A673 (cell line): ENCODE results near the gene STEAP3.

Experiments used
- CTCF ChIP-seq: fragments of 300-800, 200-600 bp; sonication (generic); conservative IDR thresholded peaks from 2 replicates; pipeline ENCODE4 v1.5.1; 2017; ENCODE audit warnings: low read depth, mild to moderate bottlenecking, antibody characterized with exemption, low read length, moderate library complexity, mixed read lengths
- EZH2 ChIP-seq: fragments of 200-600 bp; sonication (generic); IDR thresholded peaks from 2 replicates; pipeline ENCODE4 v1.6.1; 2017; ENCODE audit warnings: borderline replicate concordance, low read depth, mild to moderate bottlenecking, mixed read lengths, antibody characterized with exemption, low read length; ENCODE audit not compliant: poor library complexity, severe bottlenecking

- no peak for TF ChIP-seq CTCF
- no peak for TF ChIP-seq EZH2
Observed at GRCh38 chr2:119195887-119196286, 27.7 kb upstream of the STEAP3 start.
